RWPE1 (cell line): ENCODE measurements around the gene UBE2J2.

Experiments
- CTCF ChIA-PET: fragments of 350-600 bp; sonication (Branson Sonifier 250); formaldehyde crosslinking; extraction: SDS; loops from one replicate; lab custom pipeline; 2021; lab: Yijun Ruan, JAX
- POLR2A ChIA-PET: fragments of 400-600 bp; formaldehyde crosslinking; extraction: SDS; loops from one replicate; lab custom pipeline; 2020; ENCODE audit warnings: antibody characterized with exemption; ENCODE audit not compliant: low non-redundant PET; lab: Yijun Ruan, JAX
- DNase-seq: peaks from one replicate; pipeline ENCODE4 v3.0.0; 2012; ENCODE audit warnings: low spot score
- H3K27ac ChIP-seq: fragments of 450-650 bp; 2 replicates; pipeline ENCODE4 v1.5.1; 2017
- CTCF ChIP-seq: fragments of 450-650 bp; conservative IDR thresholded peaks from 2 replicates; pipeline ENCODE4 v1.5.1; 2017; ENCODE audit warnings: low read depth, mild to moderate bottlenecking

Gene UBE2J2

GRCh38 chr1:1247341-1247913 is 26.2 kb downstream of the UBE2J2 start:
- ChIA-PET POLR2A (no interaction called here), CTCF (interaction anchor here (0.6 to 0.7 kb wide), 2 partner anchors 34 to 271 kb away, joined by 3 to 5 read pairs; no protein-coding TSS in a partner anchor)
- H3K27ac ChIP-seq: no peak overlapping the region
- no peak for TF ChIP-seq CTCF
- DNase-seq: no peak

GRCh38 chr1:1246577-1247340 is 26.9 kb downstream of the UBE2J2 start, which contains the start of gene C1QTNF12:
Gene C1QTNF12, minus strand, starts transcription at chr1:1246722. Its CDS starts 32 bp downstream, at chr1:1246690.
- TF ChIP-seq CTCF: no peak
- no peak within 1 kb of the TSS for H3K27ac ChIP-seq
- POLR2A ChIA-PET: no interaction called here
- CTCF ChIA-PET: interaction anchor here (0.6 to 0.7 kb wide), 3 partner anchors 35 to 271 kb away, joined by 3 to 5 read pairs (median 3); no protein-coding TSS in a partner anchor
- DNase-seq: no peak

- ChIA-PET POLR2A (interaction anchor here (0.9 kb wide), 1 partner anchor 9 kb away, joined by 3 read pairs; no protein-coding TSS in a partner anchor), CTCF (no interaction called here)
- TF ChIP-seq CTCF: no peak
- no peak for DNase-seq
- H3K27ac ChIP-seq: no peak overlapping the region
Observed at GRCh38 chr1:1245817-1246576, 27.7 kb downstream of the UBE2J2 start.

GRCh38 chr1:1245178-1245816 is 28.4 kb downstream of the UBE2J2 start:
- DNase-seq: no peak
- ChIA-PET POLR2A (interaction anchor here (0.9 kb wide), 1 partner anchor 8 kb away, joined by 3 read pairs; no protein-coding TSS in a partner anchor), CTCF (no interaction called here)
- TF ChIP-seq CTCF: no peak
- no peak overlapping the region for H3K27ac ChIP-seq

GRCh38 chr1:1244192-1244811 is 29.4 kb downstream of the UBE2J2 start:
- POLR2A ChIA-PET: interaction anchor here (0.7 kb wide), 1 partner anchor 35 kb away, joined by 4 read pairs; no protein-coding TSS in a partner anchor
- CTCF ChIA-PET: no interaction called here
- TF ChIP-seq CTCF: no peak
- no peak overlapping the region for H3K27ac ChIP-seq
- DNase-seq: no peak
